ENCODE results near the gene SLC37A4. TPM values are rescaled to one million over a fixed set of nuclear protein-coding genes. Genes with fewer than 3 reads are reported as not detected.
"Not testable (repeated sequence)": the region's sequence is repeated elsewhere in the genome, so short reads cannot be mapped to it uniquely, and the experiment has no call there.

The SLC37A4 gene
- total RNA-seq: 10 to 100 TPM; 43.0 to 59.9 TPM
- long read RNA-seq, transcript SLC37A4-210 (9 exons, 2,040 nt): major isoform, 27 of 89 reads
- long read RNA-seq, partial matches to known transcripts: 43 of 89 reads
- long read RNA-seq, other reads (novel, unspliced or antisense): 15 of 89 reads

DNA sequence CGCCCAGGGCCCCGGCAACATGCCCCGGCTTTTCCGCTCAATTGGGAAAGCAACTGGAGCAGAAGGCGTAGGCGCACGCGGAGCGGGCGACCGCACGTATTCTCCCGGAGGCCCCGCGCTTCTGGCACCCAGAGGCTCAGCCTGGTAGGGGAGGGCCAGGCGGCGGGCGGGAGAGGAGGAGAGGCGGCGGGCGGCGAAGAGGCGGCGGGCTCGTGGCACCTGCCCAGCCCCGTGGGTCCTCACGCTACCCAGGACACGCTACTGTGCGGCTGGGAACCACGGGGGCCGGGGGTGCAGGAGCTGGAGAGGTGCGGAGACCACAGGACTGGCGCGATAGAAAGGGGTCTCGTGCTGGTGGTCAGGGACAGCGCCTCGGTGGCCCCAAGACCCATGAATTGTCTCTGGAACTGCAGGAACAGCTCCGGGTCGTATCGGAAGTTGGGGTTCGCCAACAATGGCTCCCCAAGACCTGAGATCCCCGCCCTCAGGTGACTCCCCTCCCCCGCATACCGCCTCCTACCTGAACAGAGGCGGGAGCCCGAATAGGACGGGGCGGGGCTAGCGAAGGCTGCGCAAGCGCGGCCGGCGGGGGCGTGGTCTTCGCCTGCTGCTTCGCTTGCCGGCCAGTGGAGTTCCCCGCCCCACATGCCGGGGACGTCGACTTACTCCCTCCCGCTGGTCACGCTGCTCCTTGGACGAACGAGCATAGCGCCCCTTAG is at the start of gene SLC37A4:
TSS of gene SLC37A4 (minus strand) at position 549 of the 719 bp plus-strand sequence.
- DNase-seq (peak; percentile 98 to 99), ATAC-seq (peak; percentile 81)
- intact Hi-C loops (cut with DNase I, micrococcal nuclease): no loop called here

DNA sequence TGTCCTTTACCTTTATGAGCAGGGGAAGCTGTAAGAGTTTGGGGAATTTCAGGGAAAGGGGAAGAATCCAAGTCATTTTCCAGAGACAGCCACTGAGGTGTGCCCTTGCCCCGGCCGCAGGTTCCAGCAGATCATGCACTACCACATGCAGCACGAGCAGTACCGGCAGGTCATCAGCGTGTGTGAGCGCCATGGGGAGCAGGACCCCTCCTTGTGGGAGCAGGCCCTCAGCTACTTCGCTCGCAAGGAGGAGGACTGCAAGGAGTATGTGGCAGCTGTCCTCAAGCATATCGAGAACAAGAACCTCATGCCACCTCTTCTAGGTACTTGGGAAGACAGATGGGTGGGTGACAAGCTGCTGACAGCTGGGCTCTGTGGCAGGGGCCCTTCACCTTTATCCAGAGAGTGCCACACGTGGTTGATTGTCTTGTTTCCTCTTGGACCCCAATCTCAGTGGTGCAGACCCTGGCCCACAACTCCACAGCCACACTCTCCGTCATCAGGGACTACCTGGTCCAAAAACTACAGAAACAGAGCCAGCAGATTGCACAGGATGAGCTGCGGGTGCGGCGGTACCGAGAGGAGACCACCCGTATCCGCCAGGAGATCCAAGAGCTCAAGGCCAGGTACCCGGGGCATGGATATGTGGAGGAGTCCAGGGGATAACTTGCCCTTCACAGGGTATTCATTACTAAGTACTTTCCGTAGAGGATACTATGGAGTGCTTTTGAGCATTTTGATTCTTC is 48.2 kb upstream of the SLC37A4 start:
- DNase-seq (no peak), ATAC-seq (no peak)
- intact Hi-C loops (cut with DNase I, micrococcal nuclease): no loop called here

DNA sequence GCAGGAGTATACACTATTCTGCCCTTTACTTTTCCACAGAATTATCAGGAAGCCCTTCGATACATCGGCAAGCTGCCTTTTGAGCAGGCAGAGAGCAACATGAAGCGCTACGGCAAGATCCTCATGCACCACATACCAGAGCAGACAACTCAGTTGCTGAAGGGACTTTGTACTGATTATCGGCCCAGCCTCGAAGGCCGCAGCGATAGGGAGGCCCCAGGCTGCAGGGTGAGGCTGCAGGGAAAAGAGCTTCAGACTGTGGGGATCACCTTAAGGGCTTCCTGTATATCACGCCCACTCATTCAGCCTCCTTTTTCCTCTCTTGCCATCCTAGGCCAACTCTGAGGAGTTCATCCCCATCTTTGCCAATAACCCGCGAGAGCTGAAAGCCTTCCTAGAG is 47.2 kb upstream of the SLC37A4 start:
- intact Hi-C loops (cut with DNase I, micrococcal nuclease): no loop called here
- DNase-seq: no peak
- ATAC-seq: no peak

DNA sequence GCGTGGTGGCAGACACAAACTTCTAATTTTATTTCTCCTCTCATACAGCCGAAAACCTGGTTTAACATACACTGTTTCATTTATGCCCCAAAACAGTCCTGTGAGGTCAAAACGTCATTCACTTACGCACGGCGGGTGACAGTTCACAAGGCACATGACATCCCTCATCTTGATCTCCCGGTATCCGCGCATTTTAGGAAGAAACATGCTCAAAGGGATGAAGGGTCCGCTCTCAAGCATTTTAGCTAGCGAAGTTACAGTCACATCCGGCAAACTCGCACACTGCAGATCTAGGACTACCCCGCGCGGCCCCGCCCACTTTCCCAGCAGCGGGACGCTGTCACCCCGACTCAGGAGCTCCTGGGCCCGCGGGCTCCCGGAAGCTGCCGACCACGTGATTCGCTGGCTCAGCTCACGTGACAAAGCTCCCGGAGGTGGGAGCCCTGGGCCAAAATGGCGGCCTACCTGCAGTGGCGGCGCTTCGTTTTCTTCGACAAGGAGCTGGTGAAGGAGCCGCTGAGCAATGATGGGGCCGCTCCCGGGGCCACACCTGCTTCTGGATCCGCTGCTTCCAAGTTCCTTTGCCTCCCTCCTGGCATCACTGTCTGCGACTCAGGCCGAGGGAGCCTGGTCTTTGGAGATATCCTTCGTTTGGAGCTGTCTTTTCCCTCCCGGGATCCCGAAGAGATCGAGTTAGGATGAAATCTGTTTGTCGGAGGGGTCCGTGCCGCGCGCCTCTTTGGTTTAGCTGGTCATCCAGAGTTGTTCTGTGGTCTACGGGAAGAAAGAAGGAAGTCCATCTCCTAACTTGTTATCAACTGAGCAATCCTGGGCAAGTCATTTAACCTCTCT is 36.9 kb upstream of the SLC37A4 start, which contains the start of gene VPS11:
TSS of gene VPS11 (plus strand) at position 448 of the 852 bp plus-strand sequence. CDS start at position 454, 6 bp downstream.
- intact Hi-C loops (cut with DNase I, micrococcal nuclease): no loop called here
- peak; percentile 98 for ATAC-seq

DNA sequence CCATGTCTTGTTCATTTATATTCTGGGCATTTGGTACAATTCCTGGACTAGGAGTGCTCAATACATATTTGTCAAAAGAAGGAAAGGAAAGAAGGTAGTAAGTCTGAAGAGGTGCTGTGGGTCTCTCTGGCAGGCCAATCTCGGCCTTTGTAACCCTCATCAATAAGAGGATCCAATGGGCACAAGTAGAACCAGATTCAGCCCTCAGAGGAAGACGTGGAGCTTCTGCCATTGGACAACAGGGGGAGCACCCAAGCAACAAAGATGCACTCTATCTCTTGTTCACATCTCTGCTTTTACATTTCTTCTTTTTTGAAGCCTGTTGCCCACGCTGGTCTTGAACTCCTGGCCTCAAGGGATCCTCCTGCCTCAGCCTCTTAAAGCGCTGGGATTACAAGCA is 34.7 kb upstream of the SLC37A4 start:
- intact Hi-C loops (cut with DNase I, micrococcal nuclease): no loop called here
- ATAC-seq (no peak), DNase-seq (no peak)

More for the DNA sequence above, 36.9 kb upstream of the SLC37A4 start, which contains the start of gene VPS11:
- peak; percentile 99 for DNase-seq

DNA sequence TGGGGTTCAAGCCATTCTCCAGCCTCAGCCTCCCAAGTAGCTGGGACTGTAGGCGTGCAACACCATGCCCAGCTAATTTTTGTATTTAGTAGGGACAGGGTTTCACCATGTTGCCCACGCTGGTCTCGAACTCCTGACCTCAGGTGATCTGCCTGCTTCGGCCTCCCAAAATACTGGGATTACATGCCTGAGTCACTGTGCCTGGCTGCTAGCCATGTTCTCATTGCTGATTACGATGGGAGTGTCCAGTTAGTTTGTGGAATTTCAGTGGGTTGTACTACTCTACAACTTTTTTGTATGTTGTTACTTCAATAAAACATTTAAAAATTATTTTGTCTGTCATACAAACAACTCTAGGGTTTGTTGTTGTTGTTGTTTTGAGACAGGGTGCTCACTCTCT is 32.1 kb upstream of the SLC37A4 start:
- intact Hi-C loops (cut with DNase I, micrococcal nuclease): no loop called here
- ATAC-seq (no peak), DNase-seq (no peak)

DNA sequence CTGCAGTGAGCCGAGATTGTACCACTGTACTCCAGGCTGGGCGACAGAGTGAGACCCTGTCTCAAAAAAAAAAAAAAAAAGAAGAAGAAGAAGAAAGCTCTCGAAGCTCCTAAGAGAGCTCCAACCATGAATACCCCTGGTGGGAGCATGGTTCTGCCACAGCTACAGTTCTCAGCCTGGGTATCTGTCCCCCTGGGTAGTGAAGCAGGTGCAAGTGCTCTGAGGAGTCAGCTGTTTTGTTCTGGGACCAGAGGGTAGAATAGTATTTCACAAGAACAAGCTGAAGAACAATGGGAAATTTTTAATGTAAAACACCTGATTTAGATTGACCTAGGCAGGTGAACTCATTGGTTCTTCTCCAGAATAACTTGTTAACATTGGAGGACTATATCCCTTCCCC is 30.6 kb upstream of the SLC37A4 start:
- DNase-seq: no peak
- intact Hi-C loops (cut with DNase I, micrococcal nuclease): no loop called here
- ATAC-seq: no peak

DNA sequence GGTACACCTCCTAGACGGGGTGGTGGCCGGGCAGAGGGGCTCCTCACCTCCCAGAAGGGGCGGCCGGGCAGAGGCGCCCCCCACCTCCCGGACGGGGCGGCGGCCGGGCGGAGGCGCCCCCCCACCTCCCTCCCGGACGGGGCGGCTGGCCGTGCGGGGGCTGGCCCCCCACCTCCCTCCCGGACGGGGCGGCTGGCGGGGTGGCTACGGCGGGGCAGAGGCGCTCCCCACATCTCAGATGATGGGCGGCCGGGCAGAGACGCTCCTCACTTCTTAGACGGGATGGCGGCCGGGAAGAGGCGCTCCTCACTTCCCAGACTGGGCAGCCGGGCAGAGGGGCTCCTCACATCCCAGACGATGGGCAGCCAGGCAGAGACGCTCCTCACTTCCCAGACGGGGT is 28.5 kb upstream of the SLC37A4 start:
- ATAC-seq; DNase-seq; intact Hi-C loops (cut with DNase I, micrococcal nuclease): not testable (repeated sequence)

DNA sequence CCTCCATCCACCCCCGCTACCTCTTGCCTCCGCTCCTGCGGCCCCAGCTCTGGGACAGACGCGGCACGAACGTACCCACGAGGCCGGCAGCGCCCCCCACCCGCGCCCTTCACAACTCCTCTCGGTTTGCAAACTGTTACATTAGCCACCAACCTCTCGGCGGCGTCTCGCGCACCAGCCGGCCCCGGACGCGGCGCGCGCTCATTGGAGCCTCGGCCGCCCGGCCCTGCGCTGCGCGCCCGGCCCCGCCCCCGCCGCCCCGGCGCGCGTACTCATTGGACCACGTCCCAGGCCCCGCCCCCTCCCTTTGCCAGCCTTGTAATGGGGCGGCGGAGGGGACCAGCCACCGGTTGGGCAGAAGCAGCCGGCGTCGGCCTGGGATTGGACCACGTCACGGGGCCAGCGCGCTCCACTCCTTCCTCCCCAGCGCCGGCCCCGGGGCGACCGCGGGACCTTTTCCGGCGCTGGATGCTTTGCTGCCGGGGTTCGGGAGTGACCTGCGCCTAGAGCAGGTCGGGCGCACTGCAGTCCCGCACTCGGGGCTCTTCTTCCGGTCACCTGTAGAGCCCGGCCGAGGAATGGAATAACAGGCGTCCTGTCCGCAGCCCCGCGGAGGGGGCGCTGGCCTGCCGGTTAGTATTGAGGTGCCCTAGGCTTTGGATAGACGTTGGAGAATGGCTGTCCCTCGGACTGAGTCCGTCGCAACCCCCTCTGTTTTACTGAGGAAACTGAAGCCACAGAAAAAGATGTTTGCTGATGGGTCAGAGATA is 26.5 kb upstream of the SLC37A4 start, which contains the start of gene HYOU1:
TSS of gene HYOU1 (minus strand) at position 206 of the 770 bp plus-strand sequence. CDS start 1,045 bp downstream, outside the sequence.
- ATAC-seq: peak; percentile 93
- intact Hi-C loops (cut with DNase I, micrococcal nuclease): no loop called here
- DNase-seq: peak; percentile 98 to 100

DNA sequence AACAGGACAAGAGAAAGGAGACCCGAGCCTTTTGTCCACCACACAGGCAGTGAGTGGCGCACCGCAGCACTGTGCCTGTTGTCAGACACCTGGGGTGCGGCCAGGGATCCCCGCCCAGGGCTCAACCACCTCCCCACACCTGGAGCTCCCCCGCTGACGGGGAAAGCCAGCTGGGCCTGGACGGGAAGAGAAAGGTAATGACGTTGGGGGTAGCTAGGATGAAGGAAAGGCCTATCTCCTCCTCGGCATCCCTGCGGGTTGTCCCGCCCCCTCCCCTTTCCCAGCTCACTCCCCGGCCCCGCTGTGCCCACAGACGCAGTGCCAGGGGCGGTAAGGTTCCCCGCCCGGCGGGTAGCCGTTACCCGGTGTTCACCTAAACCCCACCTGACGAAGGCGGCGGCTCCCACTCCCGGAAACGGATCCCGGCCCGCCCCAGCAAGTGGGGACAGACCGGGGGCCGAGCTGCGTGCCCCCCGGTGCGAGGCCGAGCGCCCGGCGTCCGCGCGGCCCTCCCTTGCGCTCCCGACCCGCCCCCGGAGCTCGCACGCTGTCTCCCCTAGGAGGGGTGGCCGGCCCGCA is 25.8 kb upstream of the SLC37A4 start:
- ATAC-seq: peak; percentile 51
- intact Hi-C loops (cut with DNase I, micrococcal nuclease): no loop called here
- peak; percentile 64 to 66 for DNase-seq

DNA sequence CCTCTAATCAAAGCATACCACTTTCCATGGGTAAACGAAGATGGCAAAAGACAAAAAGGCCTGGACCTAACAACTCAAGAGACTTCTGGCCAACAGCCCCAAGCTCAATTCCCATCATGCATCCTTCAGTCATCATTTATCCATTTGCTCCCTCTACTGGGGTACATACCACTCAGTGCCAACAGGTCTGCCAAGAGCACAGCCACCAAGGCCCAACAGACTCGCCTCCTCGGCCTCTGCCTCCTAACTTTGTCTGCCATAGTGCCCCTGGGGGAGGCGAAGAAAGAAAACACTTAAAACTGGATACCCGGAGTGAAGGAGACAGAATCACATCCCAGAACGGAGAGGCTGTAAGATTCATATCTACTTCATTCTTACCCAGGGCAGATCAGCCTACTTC is 25.2 kb upstream of the SLC37A4 start:
- DNase-seq (no peak), ATAC-seq (no peak)
- intact Hi-C loops (cut with DNase I, micrococcal nuclease): no loop called here

DNA sequence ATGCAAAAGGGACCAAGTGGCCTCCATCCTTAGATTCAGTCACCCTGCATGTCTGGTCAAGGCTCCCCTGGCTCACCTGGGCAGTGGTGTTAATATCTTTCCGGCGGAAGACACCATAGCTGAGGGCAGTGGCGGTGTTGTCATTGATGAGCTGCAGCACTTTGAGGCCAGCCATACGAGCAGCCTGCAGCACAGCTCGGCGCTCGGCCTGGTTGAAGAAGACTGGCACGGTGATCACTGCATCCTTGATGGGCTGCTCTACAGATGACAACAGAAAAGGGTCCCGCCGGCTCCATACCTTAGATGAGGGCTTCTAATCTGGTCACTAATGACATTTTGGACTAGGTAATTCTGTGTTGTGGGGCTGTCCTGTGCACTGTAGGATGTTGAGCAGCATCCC is 23.7 kb upstream of the SLC37A4 start:
- intact Hi-C loops (cut with DNase I, micrococcal nuclease): no loop called here
- ATAC-seq: no peak

DNA sequence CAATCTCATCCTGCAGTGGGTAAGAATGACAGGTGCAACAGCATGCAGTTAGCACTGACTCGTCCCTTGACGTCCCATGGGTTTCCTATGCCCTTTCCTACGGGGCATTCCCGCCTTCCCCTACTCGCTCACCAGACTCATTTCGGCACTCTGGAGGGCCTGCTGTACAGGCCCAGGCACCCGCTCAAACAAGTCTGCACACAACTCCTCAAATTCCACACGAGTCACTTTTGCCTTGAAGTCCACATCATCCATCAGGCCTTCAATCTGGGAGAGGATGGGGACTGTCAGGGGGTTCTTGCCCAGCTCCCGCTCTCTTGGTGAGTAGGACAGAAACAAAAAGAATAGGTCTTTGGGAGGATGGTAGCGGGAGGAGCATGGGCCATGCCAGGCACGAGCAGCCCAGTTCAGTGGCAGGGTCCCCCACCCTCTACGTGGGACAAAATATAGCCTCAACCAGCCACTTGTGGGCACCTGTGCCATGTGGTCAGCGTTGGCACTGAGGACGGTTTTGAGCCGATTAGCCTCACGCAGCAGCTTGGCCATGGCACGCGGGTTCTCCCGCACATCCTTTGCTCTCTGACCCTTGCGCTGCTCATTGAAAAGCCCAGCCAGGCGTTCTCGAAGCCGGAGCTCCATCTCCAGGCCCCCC is 21.6 kb upstream of the SLC37A4 start:
- ATAC-seq (no peak), DNase-seq (no peak)
- intact Hi-C loops (cut with DNase I, micrococcal nuclease): no loop called here

More for the DNA sequence above, 23.7 kb upstream of the SLC37A4 start:
- DNase-seq: no peak

DNA sequence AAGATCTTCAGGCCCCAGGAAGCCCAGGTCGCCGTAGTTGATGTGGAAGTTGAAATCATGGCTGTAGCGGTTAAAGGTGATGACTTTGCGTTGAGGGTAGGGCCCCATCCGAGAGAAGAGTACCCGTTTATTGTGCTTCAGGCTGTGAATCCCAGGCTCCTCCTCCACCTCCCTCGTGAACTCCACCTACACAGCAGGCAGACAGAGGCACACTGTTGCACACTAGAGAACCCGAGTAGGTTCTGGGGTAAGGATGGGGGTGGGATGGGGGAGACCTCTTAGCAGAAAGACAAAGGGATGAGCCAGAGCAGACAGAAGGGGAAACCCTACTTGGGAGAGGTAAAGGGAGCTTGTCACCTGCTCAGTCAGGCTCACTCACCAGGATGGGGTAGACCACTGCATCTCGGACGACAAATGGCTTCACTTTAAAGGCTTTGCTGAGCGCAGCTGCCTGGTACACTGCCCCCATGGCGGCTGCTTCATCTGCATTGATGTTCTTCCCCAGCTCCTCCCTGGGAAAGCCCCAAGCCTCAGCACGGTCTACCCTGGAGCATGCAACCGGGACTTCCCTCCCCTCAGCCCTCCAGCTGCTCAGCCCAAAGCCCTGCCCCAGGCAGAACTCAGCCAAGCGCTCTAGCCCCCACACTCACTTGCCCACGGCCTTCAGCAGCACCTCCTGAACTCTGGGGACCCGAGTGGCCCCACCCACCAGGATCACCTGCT is 20.9 kb upstream of the SLC37A4 start:
- no peak for ATAC-seq
- intact Hi-C loops (cut with DNase I, micrococcal nuclease): no loop called here
- no peak for DNase-seq

DNA sequence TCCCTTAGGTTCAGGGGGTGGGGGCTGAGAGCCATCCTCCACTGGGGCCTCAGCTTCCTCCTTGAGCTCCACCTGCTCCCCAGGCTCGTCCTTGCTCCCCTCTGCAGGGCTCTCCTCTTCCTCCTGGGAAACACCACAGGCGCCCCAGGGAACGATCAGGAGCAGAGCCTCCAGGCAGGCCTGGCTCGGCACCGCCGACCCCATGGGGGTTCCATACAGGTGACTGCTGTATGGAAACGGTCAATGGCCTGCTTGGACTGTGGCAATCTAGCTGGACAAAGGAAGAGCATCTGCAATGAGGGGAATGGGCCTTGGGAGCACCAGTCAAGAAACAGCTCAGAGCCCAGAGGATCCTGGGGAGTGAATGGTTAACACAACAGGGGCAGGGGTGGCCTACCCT is 18.4 kb upstream of the SLC37A4 start:
- intact Hi-C loops (cut with DNase I, micrococcal nuclease): no loop called here
- DNase-seq (no peak), ATAC-seq (no peak)

DNA sequence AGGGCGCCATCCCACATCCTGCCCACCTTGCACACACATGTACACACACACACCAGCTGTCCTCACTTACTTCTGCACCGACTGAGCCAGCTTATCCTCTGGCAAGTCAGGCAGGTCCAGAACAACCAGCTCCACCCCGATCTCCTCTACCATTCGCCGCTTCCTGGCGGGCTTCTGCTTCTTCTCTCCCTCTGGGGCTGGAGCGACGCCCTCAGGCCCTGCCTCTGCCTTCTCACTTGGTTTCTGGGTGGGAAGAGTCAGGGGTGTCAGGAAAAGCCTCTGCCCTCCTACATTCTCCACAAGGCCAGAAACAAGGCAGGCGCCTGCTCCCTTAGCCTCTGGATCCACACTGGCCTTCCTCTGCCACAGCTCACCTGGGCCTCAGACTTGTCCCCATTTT is 18.0 kb upstream of the SLC37A4 start:
- ATAC-seq (no peak), DNase-seq (no peak)
- intact Hi-C loops (cut with DNase I, micrococcal nuclease): no loop called here

DNA sequence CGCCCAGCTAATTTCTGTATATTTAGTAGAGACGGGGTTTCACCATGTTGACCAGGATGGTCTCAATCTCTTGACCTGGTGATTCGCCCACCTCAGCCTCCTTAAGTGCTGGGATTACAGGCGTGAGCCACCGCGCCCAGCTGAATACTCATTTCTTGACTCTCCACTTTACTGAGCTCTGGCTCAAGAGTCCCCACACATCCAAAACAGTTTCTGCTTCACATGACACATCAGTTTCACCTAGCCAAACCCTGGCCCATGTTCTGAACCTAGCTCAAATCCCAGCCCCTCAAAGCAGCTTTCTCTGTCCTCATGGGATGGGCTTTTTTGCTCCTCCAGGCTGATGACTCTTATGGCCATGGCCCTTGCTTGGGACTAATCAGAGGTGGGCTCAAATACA is 16.5 kb upstream of the SLC37A4 start:
- no peak for ATAC-seq
- intact Hi-C loops (cut with DNase I, micrococcal nuclease): no loop called here
- no peak for DNase-seq

Measured in left colon (tissue), 2 donors.